Middle frontal gyrus (tissue), 1 donor: ENCODE data around the gene NEUROG1.

Experiments
- DNase-seq: peaks from one replicate; pipeline ENCODE4 v3.0.0-alpha.2; 2015; ENCODE audit warnings: low spot score; ENCODE audit errors: extremely low spot score

Gene NEUROG1

DNA sequence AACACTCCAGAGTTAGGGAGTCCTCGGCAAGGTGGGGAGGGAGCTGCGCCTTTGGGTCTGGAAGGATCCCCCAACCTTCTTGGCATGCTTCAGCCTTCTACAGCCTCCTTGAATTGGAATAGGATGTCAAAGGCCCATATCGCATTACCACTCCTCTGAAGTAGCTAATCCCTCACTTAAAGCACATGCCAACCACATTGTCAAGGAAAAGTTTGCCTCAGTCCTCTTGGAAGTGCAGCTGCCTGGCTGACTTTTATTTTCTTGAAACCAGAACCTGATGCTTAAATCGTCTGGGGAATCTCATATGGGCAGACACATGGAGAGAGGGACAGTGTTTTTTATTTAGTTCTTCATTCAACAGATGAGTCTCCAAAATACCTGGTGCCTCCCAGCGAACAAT, 28.6 kb upstream of the NEUROG1 start:
- DNase-seq: no peak

DNA sequence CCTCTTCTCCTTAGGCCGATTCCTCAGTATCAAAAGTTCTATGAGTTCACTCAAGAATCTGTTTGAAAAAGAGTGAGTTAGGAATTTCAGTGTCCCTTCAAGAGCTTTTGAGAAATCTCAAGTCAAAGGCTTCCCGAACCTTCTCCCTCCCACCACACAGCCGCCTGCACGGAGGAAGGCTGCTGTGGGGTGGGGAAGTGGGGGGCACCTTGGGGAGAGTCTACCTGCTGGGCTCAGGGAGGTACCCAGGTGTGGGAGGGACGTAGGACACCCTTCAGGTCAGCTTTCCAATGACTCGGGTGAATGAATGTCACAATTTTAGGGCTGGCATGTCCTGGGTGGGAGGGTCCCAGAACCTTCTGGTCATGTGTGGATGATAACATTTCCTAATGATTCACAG, 25.5 kb upstream of the NEUROG1 start:
- DNase-seq: no peak

DNA sequence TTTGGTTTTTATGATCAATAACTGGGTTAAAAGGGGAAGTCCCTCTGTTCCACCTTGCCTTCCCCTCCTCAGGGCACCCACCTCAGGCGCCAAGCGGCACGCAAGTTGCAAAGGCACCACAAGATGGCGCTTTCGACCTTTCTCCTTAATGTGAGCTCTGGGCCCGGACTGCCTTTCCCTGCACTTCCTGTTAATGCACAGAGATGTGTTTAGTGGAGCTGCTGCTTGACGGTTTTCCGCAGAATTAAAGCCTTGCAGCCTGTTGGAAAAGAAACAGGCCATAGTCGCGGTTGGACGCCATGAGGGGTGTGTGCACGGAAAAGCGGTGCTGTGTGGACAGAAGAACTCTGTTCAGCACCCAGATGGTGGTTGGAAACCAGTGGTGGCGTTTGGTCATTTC, 25.1 kb upstream of the NEUROG1 start:
- DNase-seq: peak; percentile 74

DNA sequence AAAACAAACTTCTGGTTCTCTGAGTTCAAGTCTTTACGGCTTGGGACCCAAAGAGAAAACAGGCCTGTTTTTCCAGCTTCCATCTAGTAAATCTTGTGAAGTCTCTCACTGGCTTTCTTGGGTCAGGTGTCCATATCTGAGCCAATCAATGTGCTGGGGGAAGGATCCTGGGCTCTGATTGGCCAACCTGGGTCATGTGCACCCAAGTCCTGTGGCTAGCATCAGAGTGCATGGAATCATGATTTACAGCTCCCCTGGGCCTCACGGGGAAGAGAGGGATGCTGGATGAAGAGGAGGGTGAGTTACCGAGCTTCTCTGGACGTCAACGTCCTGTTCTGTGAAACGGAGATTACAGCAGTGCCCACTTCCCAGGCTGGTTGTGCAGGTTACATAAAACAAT, 23.6 kb upstream of the NEUROG1 start:
- no peak for DNase-seq

DNA sequence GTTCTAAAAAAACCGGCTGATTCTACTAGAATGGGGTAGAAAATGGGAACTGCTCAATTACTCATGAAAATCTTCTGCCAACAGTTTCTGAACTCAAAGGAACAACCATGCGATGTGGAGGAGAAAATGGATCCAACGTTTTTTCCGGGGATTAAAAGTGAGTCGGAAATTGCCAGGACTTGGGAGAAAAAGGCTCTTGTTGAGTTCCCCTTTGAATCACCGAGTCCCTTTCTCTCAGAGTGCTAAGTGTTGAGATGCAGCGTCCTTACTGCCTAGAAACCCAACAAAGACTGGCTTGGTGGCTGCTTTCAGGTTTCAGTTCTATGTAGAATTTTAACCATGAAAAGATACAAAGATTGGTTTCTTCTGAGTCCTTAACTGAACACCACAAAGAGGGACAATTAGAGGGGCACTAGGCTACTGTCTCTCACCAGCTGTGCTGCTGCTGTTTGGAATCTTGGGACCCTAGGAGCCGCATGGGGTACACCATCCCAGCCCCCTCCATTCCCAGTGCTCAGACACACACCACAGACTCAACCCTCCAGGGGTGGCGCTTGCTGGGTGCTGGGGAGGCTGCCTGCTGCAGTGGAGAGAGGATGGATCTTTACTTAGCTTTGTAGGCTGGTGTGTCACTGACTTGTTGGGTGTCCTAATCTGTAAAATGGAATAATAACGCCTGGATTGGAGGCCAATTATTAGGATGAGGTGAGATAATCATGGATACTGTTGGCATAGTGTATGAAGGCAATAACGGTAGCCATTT, 21.5 kb upstream of the NEUROG1 start:
- DNase-seq: peak; percentile 8

DNA sequence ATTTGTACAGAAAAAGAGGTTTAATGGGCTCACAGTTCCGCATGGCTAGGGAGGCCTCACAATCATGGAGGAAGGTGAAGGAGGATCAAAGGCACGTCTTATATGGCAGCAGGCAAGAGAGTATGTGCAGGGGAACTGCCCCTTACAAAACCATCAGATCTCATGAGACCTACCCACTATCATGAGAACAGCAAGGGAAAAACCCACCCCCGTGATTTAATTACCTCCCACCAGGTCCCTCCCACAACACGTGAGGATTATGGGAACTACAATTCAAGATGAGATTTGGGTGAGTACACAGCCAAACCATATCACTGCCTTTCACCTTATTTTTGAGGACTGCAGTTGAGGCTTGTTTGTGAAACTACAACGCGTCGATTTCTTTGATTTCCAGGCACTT, 20.9 kb upstream of the NEUROG1 start:
- DNase-seq: no peak

DNA sequence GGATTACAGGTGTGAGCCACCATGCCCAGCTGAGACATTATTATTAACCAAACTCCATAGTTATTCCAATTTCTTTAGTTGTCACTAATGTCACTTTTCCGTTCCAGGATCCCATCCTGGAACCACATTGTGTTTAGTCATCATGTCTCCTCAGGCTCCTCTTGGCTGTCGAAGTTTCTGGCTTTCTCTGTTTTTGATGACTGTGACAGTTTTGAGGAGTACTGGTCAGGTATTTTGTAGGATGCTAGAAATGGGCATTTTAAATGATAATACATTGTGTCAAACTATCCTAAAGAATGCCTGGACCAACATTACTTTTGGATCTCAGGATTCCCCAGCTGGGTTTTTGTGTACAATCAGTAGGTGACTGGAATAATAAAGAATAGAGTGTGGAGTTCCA, 19.8 kb upstream of the NEUROG1 start:
- no peak for DNase-seq

DNA sequence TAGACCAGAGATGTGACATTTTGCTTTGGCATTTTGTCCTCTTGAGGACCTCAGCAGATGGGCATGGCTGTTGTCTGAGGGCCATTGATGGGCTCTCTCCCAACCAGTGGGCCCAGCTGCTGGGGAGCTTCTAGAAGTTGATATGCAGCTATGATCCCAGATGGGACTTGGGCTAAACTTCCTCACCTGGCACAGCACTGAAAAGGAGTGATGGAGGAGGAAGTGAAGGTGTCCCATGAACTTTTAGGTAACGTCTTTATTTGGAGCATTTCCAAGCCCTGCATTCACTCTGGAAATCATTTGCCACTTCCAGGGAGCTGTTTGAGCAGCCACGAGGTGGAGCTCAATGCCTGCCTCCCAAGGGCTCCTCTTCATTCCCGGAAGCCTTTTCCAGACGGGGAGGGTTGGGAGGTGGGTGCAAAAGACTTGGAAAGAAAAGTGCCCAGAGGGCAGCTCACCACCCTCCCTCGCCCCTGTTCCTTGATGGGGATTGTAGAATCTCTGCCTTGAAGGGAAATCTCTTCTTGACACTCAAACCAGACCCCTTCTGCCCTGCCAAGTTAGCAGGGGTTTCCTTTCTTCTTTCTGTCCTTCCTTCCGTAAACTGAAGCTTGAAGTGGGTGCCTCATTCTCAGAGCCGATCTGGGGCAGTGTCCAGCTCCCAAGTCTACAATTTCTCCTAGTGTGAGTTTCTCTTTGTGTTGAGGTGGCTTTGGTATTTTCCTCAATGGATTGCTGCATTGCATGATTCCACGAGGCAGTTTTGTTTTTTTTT, 18.1 kb upstream of the NEUROG1 start:
- DNase-seq: no peak

DNA sequence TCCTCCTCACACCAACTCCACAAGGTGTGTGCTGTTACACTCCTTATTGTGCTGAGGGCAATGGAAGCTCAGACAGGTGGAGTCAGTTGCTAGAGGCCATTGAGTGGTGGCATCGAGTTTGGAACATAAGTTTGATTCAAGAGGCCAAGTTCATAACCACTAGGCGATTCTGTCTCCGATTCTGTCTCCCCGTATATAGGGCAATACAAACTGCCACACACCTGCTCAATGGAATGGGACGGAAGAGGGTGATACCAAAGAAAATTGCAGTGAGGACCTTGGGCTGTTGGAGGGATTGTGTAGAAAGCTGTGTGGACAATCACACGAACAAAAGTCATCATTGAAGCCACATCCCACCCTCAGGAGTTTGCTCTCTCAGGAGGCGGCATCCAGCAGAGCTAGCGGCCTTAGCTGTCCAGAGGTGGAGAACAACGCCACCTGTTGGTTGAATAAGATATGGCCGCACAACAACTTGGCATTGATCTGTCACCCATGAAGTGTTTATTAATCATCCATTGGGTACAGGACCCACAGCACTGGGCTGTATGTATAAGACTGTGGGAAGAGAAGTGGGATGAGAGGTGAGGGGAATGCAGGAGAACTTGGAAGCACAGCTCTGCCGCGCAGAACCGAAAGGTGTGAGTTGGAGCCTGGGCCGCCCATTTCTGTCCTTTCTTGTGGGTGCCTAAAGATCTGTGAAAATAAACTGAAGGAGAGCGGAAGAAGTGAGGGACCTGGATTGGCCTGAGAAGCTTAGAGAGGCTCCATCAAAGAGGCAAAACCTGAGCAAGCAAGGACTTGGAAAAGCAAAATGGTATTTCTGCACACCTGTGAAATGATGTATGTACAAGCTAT, 16.1 kb upstream of the NEUROG1 start:
- DNase-seq: peak; percentile 78

DNA sequence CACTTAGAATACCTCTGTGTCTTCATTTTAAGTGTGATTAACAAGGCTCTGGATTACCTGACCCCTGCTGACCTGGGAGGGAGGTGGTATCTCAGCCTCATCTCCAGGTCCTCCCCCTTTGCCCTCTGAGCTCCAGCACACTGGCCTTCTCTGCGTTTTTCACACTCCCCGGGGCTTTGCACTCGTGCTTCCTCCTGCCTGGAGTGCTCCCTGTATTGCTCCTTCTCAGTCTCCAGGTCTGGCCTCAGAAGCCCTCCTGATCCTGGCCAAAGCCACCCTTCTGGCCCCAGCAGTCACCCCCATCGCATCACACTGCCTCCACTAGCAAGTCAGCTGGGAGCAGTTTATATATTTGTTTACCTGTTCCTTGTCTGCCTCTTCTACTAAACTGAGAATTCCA, 13.6 kb upstream of the NEUROG1 start:
- no peak for DNase-seq

DNA sequence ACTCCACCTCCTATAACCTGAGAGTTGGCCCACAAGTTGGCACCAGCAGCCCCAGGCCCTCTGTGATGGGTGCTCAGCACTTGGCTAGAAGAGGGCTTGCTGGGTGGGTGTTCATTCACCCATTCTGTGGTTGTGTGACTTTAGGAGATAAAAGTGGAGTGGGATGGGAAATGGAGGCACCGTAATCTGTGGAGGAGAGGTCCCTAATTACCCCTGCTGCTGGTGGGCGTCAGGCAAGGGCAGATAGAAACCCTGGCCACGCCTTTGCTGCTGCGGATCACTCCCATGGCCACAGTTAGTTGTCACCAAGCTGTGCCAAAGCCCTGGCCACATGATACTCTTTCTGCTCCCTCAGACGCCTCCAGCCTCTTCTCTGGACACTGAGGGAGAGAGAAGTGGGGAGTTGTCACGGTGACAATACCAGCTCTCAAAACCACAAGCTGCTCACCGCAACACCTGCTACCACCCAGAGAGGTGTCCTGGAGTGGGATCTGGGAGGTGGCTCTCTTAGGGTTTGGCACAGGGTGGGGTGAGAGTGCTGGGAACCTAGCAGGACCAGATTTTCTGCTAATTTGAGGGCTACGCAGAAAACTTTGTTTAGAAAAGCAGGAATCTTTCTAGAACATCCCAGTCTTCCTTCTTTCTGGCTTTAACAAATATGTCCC, 12.0 kb upstream of the NEUROG1 start:
- DNase-seq: no peak

DNA sequence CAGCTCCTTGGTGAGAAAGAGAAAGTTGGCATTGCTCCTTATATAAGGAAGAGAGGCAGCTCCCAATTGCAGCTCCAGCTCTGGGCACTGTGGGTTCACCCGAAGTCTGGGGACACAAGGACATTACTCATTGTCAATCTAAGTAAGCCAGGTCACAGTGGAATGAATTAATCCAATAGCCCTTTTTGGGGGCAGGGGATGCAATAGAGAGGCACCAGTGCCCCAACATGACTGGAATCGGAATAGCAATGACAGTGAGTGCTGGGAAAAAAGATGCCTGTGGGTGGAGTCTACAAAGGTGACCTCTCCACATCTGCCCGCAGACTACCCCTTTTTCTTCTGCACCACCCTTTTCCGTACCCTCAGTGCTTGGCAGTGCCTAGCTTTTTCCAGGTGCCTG, 11.1 kb upstream of the NEUROG1 start:
- DNase-seq: no peak

DNA sequence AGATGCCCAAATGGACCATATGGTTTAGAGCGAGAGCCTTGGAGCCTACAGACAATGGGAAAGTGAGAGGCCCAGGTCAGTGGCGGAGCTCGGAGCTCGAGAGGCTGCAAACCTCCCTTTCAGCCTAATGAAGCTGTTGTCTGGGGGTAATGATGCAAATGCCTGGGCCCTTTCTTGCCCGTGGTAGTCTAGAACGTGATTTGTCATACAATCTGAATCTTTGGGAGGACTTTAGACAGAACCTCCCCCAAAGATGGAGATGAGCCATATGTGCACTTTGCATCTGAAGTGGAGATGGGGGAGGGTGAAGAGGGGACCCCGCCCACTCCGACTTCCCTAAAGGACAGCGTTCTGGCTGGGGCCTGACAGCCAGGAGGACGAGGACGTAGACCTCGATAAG, 10.3 kb upstream of the NEUROG1 start:
- no peak for DNase-seq

DNA sequence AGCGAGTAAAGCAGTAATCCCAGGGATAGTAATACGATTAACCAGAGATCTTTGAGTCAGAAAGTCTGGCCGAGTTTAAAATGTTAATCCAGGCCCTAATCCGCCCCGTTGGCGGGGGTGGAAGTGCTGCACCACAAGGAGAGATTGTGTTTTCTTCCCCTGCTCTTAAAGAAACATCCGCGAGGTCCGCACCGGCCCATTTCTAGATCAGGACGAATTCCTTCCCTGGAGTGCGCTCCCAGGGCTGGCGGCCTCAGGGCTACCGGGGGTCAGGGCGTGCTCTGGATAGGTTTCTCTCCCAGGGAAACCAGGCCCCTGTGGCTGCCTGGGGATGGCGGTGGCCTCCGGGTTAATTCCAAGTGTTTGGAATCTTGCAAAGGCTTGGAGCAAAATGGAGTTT, 9.3 kb upstream of the NEUROG1 start:
- no peak for DNase-seq

DNA sequence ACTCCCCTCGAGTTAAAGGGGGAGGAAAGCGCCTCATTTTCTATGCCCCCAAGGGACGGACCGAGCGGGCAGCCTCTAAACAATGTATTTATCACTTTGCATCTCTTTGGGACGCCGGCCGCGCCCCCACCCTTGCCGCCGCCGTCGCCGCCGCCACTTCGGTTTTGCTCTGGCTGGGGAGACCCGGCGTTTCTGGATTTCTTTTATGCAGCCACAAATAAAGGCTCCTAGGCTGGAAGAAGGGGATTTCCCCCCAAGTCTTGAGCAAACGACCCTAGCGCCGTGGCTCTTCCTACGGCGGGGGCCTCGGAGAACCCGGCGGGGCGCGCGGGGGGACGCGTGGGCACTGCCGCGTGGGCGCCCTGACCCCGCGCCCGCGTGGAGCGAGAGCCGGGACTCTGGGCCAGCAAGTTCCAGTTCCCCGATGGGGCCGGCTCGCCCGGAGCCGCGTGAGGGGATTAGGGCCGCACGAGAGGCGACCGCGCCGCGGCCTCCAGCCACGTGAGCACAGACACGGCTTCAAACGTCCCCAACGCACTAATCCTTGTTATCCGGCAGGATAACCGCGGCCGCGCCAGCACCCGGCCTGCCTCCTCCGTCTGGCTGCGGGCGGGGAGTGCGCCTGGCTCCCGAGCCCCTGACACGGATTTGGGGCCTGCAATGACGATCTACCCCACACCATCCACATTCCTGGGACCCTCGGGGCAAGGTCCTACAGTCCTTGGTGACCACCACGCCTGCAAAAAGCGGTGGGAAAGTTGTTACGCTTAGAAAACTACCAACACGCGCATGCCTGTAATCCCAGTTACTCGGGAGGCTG, 7.9 kb upstream of the NEUROG1 start:
- DNase-seq: no peak

DNA sequence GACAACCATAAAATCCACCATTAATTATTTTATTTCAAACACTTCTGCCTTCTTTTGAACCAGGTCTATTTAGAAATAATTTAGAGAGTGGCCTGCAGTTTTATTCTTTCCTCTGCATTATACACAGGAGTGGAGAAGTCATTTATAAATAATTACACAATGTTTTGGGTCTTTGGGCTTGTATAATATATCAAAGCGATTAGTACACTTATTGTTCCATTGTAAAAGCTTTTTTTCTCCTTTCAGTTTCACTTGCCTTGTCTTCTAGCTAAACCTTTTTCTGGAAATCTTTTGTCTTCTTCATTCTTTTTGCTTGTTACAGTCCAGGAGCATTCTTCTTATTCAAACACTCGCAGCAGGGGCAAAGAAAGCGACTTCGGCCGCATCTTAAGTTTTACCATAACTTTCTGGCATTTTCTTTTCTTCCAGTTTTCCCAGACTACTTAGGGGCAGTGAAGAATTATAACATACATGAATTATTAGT, 7.3 kb upstream of the NEUROG1 start:
- no peak for DNase-seq

DNA sequence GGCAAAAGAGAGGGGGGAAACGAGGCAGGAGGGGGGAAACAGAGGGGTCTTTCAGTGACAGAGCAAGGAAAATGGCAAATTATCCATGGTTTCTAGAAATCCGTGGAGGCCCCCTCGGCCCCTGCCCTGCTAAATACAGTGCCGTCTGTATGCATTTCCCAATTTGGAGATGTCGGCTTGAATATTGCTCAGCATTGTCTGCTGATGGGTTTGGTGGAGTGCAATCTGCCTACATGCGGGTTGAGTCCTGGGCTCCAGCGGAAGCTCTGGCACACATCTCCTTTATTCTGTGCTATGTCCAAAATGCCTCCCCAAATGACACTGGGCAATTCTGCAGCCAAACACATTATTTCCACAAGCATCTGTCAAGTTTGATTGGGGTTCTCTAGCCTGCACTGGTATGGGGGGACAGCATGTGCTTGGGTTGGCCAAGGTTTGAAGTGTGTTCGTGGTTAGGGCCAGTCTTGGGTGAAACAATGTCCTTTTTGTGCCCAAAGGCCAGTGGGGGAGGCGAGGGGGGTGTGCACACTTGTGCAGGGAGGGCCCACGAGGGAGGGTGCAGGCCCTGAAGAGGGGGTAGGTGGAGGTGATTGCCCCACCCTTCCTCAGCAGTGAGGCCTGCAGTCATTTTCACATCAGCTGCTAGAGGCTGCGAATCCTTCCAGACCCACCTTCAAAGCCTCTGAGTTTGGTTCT, 6.2 kb upstream of the NEUROG1 start:
- no peak for DNase-seq

DNA sequence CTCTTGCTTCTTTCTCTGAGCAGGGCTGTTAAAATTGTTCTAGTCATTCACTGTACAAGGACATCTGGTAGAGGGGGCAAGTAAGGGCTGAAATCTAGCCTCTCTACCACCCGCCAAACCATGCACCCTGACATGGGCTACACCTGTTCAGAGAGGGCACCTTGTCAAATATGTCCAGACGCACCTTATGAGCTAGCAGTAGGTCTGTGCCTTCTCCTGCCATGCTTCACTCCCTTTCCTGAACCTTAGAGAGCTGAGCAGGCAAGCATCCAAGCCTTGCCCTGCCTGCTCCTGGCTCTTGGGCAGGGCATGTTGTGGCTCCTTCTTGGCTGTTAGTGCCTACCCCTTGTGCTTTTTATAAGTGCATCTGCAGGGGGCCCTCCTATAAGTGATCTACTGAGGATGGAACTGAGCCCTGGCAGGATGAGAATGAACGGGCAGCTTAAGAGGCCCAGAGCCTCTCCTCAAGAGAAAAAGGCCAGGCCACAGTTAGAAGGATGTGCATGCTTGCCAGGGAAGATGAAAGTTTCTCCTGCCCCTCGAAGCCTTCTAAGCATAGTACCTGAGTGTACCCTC, 3.8 kb upstream of the NEUROG1 start:
- no peak for DNase-seq

DNA sequence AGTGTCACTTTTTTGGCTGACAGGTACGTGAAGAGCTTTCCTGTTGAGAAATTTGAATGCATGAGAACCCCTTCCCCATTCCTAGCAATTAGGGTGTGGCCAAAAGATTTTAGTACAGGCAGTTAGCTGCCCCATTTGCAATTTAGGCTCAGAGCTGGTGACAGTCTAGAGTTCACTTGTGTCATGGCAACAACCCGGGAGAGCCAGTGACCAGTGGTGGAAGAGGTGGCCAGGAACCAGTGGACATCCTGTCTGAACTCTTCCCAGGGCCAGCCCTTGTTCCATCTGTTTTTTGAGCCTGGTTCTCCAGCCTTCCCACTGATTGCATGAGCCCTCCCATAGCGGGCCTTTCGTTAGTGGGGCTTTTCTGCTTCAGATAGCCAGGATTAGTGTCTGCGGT, 2.5 kb upstream of the NEUROG1 start:
- DNase-seq: no peak

DNA sequence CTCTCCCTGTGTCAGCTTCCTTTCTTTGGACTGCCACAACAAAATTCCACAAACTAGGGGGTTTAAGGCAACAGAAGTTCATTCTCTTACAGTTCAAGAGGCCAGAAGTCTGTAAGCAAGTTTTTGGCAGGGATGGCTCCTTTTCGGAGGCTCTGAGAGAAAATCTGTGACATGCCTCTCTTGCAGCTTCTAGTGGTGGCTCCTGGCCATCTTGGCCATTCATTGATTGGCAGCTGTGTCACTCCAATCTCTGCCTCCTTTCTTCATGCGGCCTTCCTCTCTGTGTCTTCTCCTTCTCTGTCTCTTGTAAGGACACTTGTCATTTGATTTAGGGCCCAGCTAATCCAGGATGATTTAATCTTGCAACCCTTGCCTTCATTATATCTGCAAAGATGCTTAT, 2.0 kb upstream of the NEUROG1 start:
- DNase-seq: no peak
